Spinal cord (tissue), 10 donors: Measurements from ENCODE around the gene RETREG1. TPM values are rescaled to one million over a fixed set of nuclear protein-coding genes. Genes with fewer than 3 reads are reported as not detected.
A peak's percentile ranks its signal among the peaks of the same experiment; 100 is the strongest.
"Not testable (repeated sequence)": the region's sequence is repeated elsewhere in the genome, so short reads cannot be mapped to it uniquely, and the experiment has no call there.

ENCODE experiments used
- DNase-seq, 6 donors: peaks; one replicate each; pipeline versions ENCODE4 v3.0.0 to v3.0.0-alpha.2; 2013 to 2015; ENCODE audit warnings: low spot score in 6 of 6, low read depth in 4 of 6
- H3K27ac ChIP-seq: one replicate; pipeline ENCODE4 v1.5.1; 2013; ENCODE audit warnings: low read depth, low read length, control low read depth
- H3K27me3 ChIP-seq: one replicate; pipeline ENCODE4 v1.6.1; 2013; ENCODE audit warnings: low read length; ENCODE audit not compliant: control insufficient read depth, insufficient read depth
- H3K36me3 ChIP-seq: one replicate; pipeline ENCODE4 v1.6.1; 2013; ENCODE audit warnings: low read length; ENCODE audit not compliant: control insufficient read depth, insufficient read depth
- H3K4me1 ChIP-seq: one replicate; pipeline ENCODE4 v1.6.1; 2013; ENCODE audit warnings: low read length; ENCODE audit not compliant: control insufficient read depth, insufficient read depth
- H3K4me3 ChIP-seq: one replicate; pipeline ENCODE4 v1.5.1; 2013; ENCODE audit warnings: low read depth, low read length, control low read depth
- H3K9me3 ChIP-seq: one replicate; pipeline ENCODE4 v1.6.1; 2013; ENCODE audit warnings: low read length; ENCODE audit not compliant: control insufficient read depth, insufficient read depth
- WGBS: methylation state at CpG from one replicate; pipeline ENCODE4 v1.1.5; 2013; ENCODE audit warnings: missing lambda C conversion rate; ENCODE audit not compliant: insufficient coverage; 5-methylcytosine and 5-hydroxymethylcytosine counted together
- polyA plus RNA-seq, 2 donors: library from polyadenylated mRNA; unstranded; fragments of 120-200 nt; gene quantifications; one replicate each; pipeline ENCODE4 v1.2.1, GENCODE V29; 2013; ENCODE audit not compliant: insufficient read length in 2 of 2
- total RNA-seq, 2 donors: library from RNA; depleted of rRNA in 1 of 2; stranded (reverse); fragments of 120-200 nt in 1 of 2; fragments of >200 nt in 1 of 2; gene quantifications; one replicate each; pipeline versions ENCODE4 v1.2.3 to v1.2.4, GENCODE V29; 2013 to 2014
- donor health status: healthy.

Gene RETREG1
- total and polyA plus RNA-seq, 4 donors, result 42.0 to 120 (median 56.6) TPM

DNA sequence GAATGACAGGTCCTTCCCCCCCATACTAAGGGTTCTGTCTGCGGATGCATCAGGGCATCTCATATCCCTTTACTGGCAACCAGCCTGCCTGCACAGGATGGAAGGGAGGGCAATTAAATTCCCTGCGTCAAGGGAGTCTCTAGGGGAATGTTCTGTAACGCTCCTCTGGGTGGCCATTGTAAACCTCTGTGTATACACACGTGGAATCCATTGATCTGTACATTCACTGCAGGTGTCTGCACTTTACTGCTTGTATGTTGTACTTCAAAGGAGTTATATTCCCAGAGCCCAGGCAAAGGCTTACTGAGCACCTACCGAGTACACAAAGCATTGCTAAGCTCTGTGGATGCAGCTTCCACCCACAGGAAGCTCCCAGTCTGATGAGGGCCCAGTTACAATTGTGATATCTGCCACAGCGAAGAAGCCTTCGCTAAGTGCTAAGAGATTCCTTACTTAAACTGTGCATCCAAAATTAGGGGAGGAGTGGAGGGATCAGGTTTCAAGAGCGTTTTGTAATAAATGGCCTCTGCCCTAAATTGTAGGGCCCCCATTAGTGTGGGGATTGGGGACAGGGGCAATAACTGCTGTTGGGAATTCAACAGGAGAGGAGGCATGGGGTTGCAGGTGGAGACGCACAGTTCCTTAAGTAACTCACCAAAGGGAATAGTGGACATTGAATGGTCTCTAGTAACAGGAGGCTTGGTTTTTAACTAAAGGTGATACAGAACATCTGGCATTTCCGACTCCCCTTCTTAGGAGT, 1.5 kb upstream of the RETREG1 start:
- H3K27ac ChIP-seq, result no peak overlapping the region
- WGBS, result 91% methylated on average over 5 of the region's 10 CpGs
- no peak overlapping the region for H3K4me3 ChIP-seq
- H3K36me3 ChIP-seq, result no peaks in the 10 kb centered on the region
- H3K27me3 ChIP-seq, result no peaks in the 10 kb centered on the region
- peaks cover 17% of the 10 kb centered on the region for H3K4me1 ChIP-seq
- DNase-seq, result peak in 1 of 6 donors; percentile 50
- no peaks in the 10 kb centered on the region for H3K9me3 ChIP-seq

GRCh38 chr5:16617274-16617968, 624 bp upstream of the RETREG1 start:
- 25% methylated on average over 23 of the region's 27 CpGs for WGBS
- H3K4me3 ChIP-seq, result peak overlapping the region; percentile 55
- DNase-seq, result peak in 2 of 6 donors; percentile 34 to 57
- no peaks in the 10 kb centered on the region for H3K9me3 ChIP-seq
- H3K4me1 ChIP-seq, result peaks cover 17% of the 10 kb centered on the region
- H3K36me3 ChIP-seq, result no peaks in the 10 kb centered on the region
- H3K27ac ChIP-seq, result no peak overlapping the region
- no peaks in the 10 kb centered on the region for H3K27me3 ChIP-seq

GRCh38 chr5:16615741-16616535, 859 bp downstream of the RETREG1 start:
- peak in 2 of 6 donors; percentile 37 to 63 for DNase-seq

DNA sequence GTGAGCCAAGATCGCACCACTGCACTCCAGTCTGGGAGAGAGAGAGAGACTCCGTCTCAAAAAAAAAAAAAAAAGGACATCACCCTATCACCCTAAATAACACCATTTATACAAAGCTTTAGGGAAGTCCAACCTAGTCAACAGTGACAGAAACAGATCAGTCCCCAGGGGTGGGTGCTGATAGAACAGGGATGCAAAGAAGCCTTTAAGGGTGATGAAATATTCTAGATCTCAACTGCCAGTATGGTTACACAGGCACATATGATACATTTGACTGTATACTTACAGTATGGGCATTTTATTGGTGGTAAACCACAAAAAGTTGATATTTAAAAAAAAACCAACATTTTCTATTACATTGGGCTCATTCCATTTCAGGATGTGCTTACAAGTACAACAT, 4.8 kb downstream of the RETREG1 start:
- no peak overlapping the region for H3K4me3 ChIP-seq
- H3K27ac ChIP-seq, result no peak overlapping the region
- no peaks in the 10 kb centered on the region for H3K27me3 ChIP-seq
- H3K9me3 ChIP-seq, result no peaks in the 10 kb centered on the region
- no peaks in the 10 kb centered on the region for H3K36me3 ChIP-seq
- no CpG with 5 or more reads among the region's 2 CpGs for WGBS
- no peak for DNase-seq
- peaks cover 7% of the 10 kb centered on the region for H3K4me1 ChIP-seq

More at GRCh38 chr5:16615741-16616535, 859 bp downstream of the RETREG1 start:
- Histone ChIP-seq H3K4me1 (peaks cover 17% of the 10 kb centered on the region), H3K36me3 (no peaks in the 10 kb centered on the region), H3K4me3 (peak overlapping the region; percentile 78), H3K9me3 (no peaks in the 10 kb centered on the region), H3K27me3 (no peaks in the 10 kb centered on the region), H3K27ac (no peak overlapping the region)
- WGBS, result 14% methylated on average over 31 of the region's 31 CpGs

GRCh38 chr5:16610896-16611295, 5.9 kb downstream of the RETREG1 start:
- H3K27ac ChIP-seq, H3K36me3 ChIP-seq, H3K4me3 ChIP-seq, H3K4me1 ChIP-seq, DNase-seq, H3K9me3 ChIP-seq, H3K27me3 ChIP-seq: not testable (repeated sequence)
- no CpG with 5 or more reads among the region's 2 CpGs for WGBS

GRCh38 chr5:16609412-16609811, 7.4 kb downstream of the RETREG1 start:
- Histone ChIP-seq H3K4me1 (no peaks in the 10 kb centered on the region), H3K4me3 (no peak overlapping the region), H3K27me3 (no peaks in the 10 kb centered on the region), H3K27ac (no peak overlapping the region), H3K36me3 (no peaks in the 10 kb centered on the region), H3K9me3 (no peaks in the 10 kb centered on the region)
- no peak for DNase-seq
- 62% methylated on average over 9 of the region's 9 CpGs for WGBS

DNA sequence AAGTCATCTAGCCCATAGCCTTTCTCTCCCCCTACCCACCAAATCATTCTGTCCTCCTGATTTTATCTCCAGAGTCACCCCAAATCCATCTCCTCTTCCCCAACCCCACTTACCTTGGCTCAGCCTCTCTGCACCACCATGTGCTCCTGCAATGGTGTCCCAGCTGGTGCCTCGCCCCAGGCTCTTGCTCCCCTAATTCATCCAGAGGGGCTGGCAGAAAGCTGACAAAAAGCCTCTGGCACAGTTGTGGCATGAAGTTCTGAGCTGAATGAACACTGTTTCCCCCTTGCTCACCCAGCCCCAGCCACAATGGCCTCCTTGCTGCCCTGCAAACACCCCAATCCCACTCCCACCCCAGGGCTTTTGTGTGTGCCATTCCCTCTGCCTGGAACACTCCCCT, 10.2 kb downstream of the RETREG1 start:
- no peak overlapping the region for H3K27ac ChIP-seq
- no peak for DNase-seq
- H3K4me3 ChIP-seq, result no peak overlapping the region
- no peaks in the 10 kb centered on the region for H3K4me1 ChIP-seq
- no peaks in the 10 kb centered on the region for H3K9me3 ChIP-seq
- H3K27me3 ChIP-seq, result no peaks in the 10 kb centered on the region
- no peaks in the 10 kb centered on the region for H3K36me3 ChIP-seq
- 100% methylated on average over 1 of the region's 1 CpG for WGBS

DNA sequence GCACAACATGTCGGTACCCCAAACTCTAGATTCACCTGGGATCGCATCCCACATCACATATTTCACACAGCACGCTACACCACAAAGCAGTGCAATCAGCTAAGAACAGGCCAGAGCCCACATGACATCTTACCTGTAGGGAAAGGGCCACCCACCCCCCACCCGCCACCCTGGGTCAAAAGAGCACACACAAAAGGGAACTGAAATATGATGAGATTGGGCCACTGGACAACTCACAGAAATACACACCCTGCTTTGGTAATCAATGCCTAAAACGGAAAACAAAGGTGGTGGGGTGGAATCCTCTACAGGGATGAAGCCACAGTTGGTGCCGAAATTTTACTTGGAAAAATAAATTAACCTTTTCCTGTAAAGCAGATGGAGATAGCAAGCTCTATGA, 13.1 kb downstream of the RETREG1 start:
- peaks cover 3% of the 10 kb centered on the region for H3K36me3 ChIP-seq
- H3K4me1 ChIP-seq, result no peaks in the 10 kb centered on the region
- no peak for DNase-seq
- no peaks in the 10 kb centered on the region for H3K27me3 ChIP-seq
- 93% methylated on average over 3 of the region's 6 CpGs for WGBS
- no peaks in the 10 kb centered on the region for H3K9me3 ChIP-seq
- H3K4me3 ChIP-seq, result no peak overlapping the region
- no peak overlapping the region for H3K27ac ChIP-seq

DNA sequence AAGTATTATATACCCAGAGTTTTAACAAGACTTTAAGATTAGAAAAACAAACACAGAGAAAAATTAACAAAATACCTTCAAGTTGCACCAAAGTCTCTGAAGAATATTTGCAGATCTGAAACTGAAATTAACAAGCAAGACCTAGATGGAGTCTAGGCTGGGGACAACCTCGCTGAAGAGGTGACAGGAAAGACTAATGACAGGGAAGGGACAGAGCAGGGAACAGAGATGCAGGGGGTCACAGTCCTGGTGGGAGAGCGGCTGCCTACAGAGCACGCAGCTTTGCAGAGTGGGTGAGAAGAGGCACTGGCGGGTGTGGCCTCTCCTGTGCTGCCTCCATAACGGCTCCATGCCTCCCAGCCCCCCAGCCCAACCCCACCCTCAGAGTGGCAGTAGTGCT, 13.5 kb downstream of the RETREG1 start:
- WGBS, result 53% methylated on average over 2 of the region's 5 CpGs

More for the DNA sequence above, 13.5 kb downstream of the RETREG1 start:
- Histone ChIP-seq H3K27me3 (no peaks in the 10 kb centered on the region), H3K9me3 (no peaks in the 10 kb centered on the region), H3K27ac (no peak overlapping the region), H3K4me1 (no peaks in the 10 kb centered on the region), H3K4me3 (no peak overlapping the region), H3K36me3 (peaks cover 3% of the 10 kb centered on the region)
- no peak for DNase-seq
